Heart right ventricle (tissue), 16 donors: ENCODE measurements around the gene HPSE. TPM values are rescaled to one million over a fixed set of nuclear protein-coding genes. Genes with fewer than 3 reads are reported as not detected.
A peak's percentile ranks its signal among the peaks of the same experiment; 100 is the strongest.

Experiments
- ATAC-seq, 8 donors: fragments of 200-7000 bp; cut with Tn5 transposase; one replicate each; pipeline ENCODE4 v1.9.1; 2020; ENCODE audit warnings: mild to moderate bottlenecking in 8 of 8, moderate library complexity in 8 of 8, moderate number of reproducible peaks in 1 of 8
- DNase-seq, 2 donors: peaks; one replicate each; pipeline ENCODE4 v3.0.0-alpha.2; 2020
- H3K27ac ChIP-seq, 10 donors: fragments of 200-600 bp; sonication (generic) in 2 of 10; one replicate each; pipeline versions ENCODE4 v1.5.0 to v1.8.0; 2020 to 2022; ENCODE audit warnings: mild to moderate bottlenecking in 3 of 10
- H3K27me3 ChIP-seq, 7 donors: fragments of 200-600 bp; one replicate each; pipeline ENCODE4 v1.8.0; 2021 to 2022; ENCODE audit warnings: mild to moderate bottlenecking in 2 of 7
- H3K36me3 ChIP-seq, 9 donors: fragments of 200-600 bp; sonication (generic) in 1 of 9; one replicate each; pipeline versions ENCODE4 v1.5.0 to v1.8.0; 2020 to 2022; ENCODE audit warnings: mild to moderate bottlenecking in 2 of 9
- H3K4me1 ChIP-seq, 9 donors: fragments of 200-600 bp; sonication (generic) in 1 of 9; one replicate each; pipeline versions ENCODE4 v1.5.0 to v1.8.0; 2020 to 2022; ENCODE audit warnings: mild to moderate bottlenecking in 4 of 9
- H3K4me3 ChIP-seq, 10 donors: fragments of 200-600 bp; sonication (generic) in 2 of 10; one replicate each; pipeline versions ENCODE4 v1.5.0 to v1.8.0; 2020 to 2022; ENCODE audit warnings: mild to moderate bottlenecking in 7 of 10, moderate library complexity in 2 of 10
- H3K9me3 ChIP-seq, 11 donors: fragments of 200-600 bp in 10 of 11; sonication (generic) in 2 of 11; one replicate each; pipeline versions ENCODE4 v1.5.0 to v1.8.0; 2013 to 2022; ENCODE audit warnings: mild to moderate bottlenecking in 2 of 11, control low read depth in 1 of 11, moderate library complexity in 1 of 11
- CTCF ChIP-seq, 9 donors: fragments of 200-600 bp; sonication (generic) in 2 of 9; IDR thresholded peaks; one replicate each; pipeline versions ENCODE4 v1.5.0 to v1.8.0; 2021 to 2022; ENCODE audit warnings: antibody characterized with exemption in 9 of 9, mild to moderate bottlenecking in 5 of 9, moderate library complexity in 1 of 9
- WGBS, 2 donors: extraction: QIAGEN DNeasy Blood & Tissue Kit; methylation state at CpG; one replicate each; pipeline ENCODE4 v1.1.7; 2013; ENCODE audit warnings: inconsistent platforms in 1 of 2; 5-methylcytosine and 5-hydroxymethylcytosine counted together
- intact Hi-C, 10 donors: fragments of 100-400 bp; cut with DNase I; formaldehyde crosslinking; loops; one replicate each; pipeline versions ENCODE4 v1.11.1 to v1.14.2; 2022
- long read RNA-seq, 3 donors: library from polyadenylated mRNA; unstranded; transcript quantifications; one replicate each; pipeline ENCODE4 v2.0.0, GENCODE V29; 2020 to 2021
- polyA plus RNA-seq, 2 donors: library from polyadenylated mRNA; stranded (reverse); fragments of 200-250 nt; gene quantifications; one replicate each; pipeline ENCODE4 v1.2.3, GENCODE V29; 2013
- total RNA-seq, 10 donors: library from RNA; stranded (reverse); fragmentation: NEBNext Ultra II Directional in 3 of 10; extraction: Animal tissue kit (Norgen Biotek cat#: 25700) in 3 of 10; gene quantifications; one replicate each; pipeline versions ENCODE4 v1.2.1 to v1.2.4, GENCODE V29; 2021 to 2023
- donor health status: Arrhythmogenic right ventricular cardiomyopathy.
- donor health status: ischemic (EF 13 %, LVEDD 7.1; RV severe dilation, severe dysfunction).
- donor health status: healthy with polysubstance abuse.
- donor health status: DM: no; HTN: yes; CAD: no.
- donor health status: DM: no; HTN: no; CAD: no.
- donor health status: ischemic (EF 25% LVEDD 6.9; RV normal size, moderate dysfunction).
- donor health status: ischemic (EF 25% LVEDD 5.7; RV mildly dilated, moderate dysfunction).
- donor health status: healthy.
- donor health status: DM: yes; HTN: yes; CAD: no.
- donor health status: Ischemic cardiomyopathy.
- donor health status: ischemic (EF 35%, LVEDD 5.7; RV mildly dilated, moderate dysfunction).
- donor health status: nonischemic (EF 11% LVEDD 7.7; RV severe dilation, severe dysfunction).
- donor health status: DM: yes; HTN: yes; CAD: no.
- donor health status: PGD.
- donor health status: ischemic (EF 29% LVEDD 5.4; RV normal size, mild dysfunction).
- donor health status: nonischemic (EF 23%, LVEDD 6.1; RV moderate dilation, normal function).

The HPSE gene
- total RNA-seq (1 to 10 TPM in 3 of 10 donors, under 1 TPM in 7; 0.21 to 2.4 (median 0.40) TPM), polyA plus RNA-seq (under 1 TPM; 0.15 to 0.32 TPM)
- long read RNA-seq, donor 1, result 0 reads
- long read RNA-seq, donor 2, result 0 reads
- long read RNA-seq, donor 3, full-length matches to known transcripts, result 1 of 1 reads
- long read RNA-seq, donor 3, partial matches to known transcripts, result 0 of 1 reads
- long read RNA-seq, donor 3, other reads (novel, unspliced or antisense), result 0 of 1 reads

DNA sequence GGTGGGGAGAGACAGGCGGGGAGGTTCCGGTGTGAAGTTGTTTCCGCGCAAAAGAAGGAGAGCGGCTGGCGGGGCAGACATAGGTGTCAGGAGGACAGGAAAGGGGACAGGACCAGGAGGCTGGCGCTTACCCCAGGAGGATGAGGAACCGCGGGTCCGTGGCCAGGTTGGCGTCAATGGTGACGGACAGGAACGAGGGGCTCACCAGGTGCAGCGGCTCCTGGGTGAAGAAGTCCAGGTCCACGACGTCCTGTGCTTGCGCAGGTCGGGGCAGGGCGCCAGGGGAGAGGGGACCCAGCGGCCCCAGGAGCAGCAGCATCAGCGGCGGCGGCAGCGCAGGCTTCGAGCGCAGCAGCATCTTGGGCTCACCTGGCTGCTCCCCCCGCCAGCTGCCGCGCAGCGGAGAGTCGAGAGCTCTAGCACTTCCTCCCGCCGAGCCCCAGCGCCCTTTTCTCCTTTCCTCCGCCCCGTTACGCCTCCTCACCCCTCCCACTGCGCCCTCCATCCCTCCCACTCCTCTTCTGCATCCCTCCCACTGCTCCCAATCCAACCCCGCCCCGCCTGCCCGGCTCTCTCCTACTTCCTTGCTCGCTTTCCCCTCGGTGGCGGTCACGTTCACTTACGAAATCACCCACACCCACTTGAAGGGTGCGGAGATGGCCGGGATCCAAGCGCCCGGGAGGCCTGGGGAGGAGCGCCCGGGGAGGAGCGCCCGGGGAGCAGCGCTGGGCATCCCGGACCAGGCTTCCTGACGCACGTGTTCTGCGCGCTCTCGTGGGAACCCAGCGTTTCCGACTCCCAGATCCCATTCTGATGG is at the start of gene HPSE:
Gene HPSE (minus strand): TSS at position 424 of the 817 bp plus-strand sequence. CDS start 66 bp downstream, at position 358.
- Histone ChIP-seq H3K36me3 (no peaks in the 10 kb centered on the region), H3K4me1 (peaks cover 0 to 41% (median 12%) of the 10 kb centered on the region in 9 donors), H3K4me3 (peak within 1 kb of the TSS; percentile 11 to 69 (median 50)), H3K27me3 (peaks cover 0 to 58% (median 31%) of the 10 kb centered on the region in 7 donors), H3K27ac (peak within 1 kb of the TSS in 1 of 10 donors; percentile 62), H3K9me3 (peaks cover 0 to 24% (median 10%) of the 10 kb centered on the region in 11 donors)
- TF ChIP-seq CTCF (IDR thresholded peaks at IDR 0.05), result no peak
- peak; percentile 75 to 95 (median 86) for ATAC-seq
- peak; percentile 63 to 79 for DNase-seq
- WGBS, 2 donors, result 1% methylated on average over 63 of the region's 63 CpGs
- intact Hi-C loops, result no loop called here

GRCh38 chr4:83382850-83383249 is 48.2 kb upstream of the HPSE start:
- no peak for ATAC-seq
- Histone ChIP-seq H3K4me1 (no peaks in the 10 kb centered on the region), H3K9me3 (peaks cover 0 to 23% (median 5%) of the 10 kb centered on the region in 11 donors), H3K4me3 (no peak overlapping the region), H3K27me3 (no peaks in the 10 kb centered on the region), H3K27ac (no peak overlapping the region), H3K36me3 (no peaks in the 10 kb centered on the region)
- no peak for TF ChIP-seq CTCF (IDR thresholded peaks at IDR 0.05)
- intact Hi-C loops, result no loop called here
- DNase-seq, result no peak
- WGBS, 2 donors, result 66 to 78% methylated on average over 2 of the region's 2 CpGs

DNA sequence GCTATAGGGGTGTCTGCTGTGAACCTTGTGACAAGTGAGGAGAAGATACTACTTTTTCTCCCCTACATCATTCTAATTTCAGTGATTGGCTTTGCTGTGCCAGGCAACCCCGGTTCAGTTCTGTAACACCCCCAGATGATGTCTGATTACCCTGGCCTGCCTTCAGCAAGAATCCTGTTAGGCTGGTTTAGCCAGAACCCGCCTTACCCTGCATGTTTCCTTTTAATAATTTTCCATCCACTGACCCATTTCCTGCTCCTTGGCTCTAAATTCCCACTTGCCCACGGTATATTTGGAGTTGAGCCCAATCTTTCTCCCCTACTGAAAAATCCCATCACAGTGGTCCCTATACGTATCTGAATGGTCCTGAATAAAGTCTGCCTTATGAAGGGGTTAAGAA is 46.5 kb upstream of the HPSE start:
- no peaks in the 10 kb centered on the region for H3K4me1 ChIP-seq
- TF ChIP-seq CTCF (IDR thresholded peaks at IDR 0.05), result no peak
- peaks cover 0 to 23% (median 5%) of the 10 kb centered on the region in 11 donors for H3K9me3 ChIP-seq
- no peaks in the 10 kb centered on the region for H3K27me3 ChIP-seq
- no peaks in the 10 kb centered on the region for H3K36me3 ChIP-seq
- ATAC-seq (no peak), DNase-seq (no peak)
- intact Hi-C loops, result no loop called here
- no peak overlapping the region for H3K27ac ChIP-seq
- H3K4me3 ChIP-seq, result no peak overlapping the region
- WGBS, 2 donors, result 69 to 73% methylated on average over 4 of the region's 4 CpGs

GRCh38 chr4:83378419-83378818 is 43.8 kb upstream of the HPSE start:
- H3K27ac ChIP-seq, result no peak overlapping the region
- WGBS, 2 donors, result 85 to 87% methylated on average over 5 of the region's 5 CpGs
- peaks cover 0 to 23% (median 5%) of the 10 kb centered on the region in 11 donors for H3K9me3 ChIP-seq
- H3K4me1 ChIP-seq, result no peaks in the 10 kb centered on the region
- ATAC-seq (no peak), DNase-seq (no peak)
- no peak overlapping the region for H3K4me3 ChIP-seq
- H3K27me3 ChIP-seq, result no peaks in the 10 kb centered on the region
- H3K36me3 ChIP-seq, result no peaks in the 10 kb centered on the region
- TF ChIP-seq CTCF (IDR thresholded peaks at IDR 0.05), result no peak
- intact Hi-C loops, result no loop called here
